Mononuclear cell (primary cell): ENCODE data around the gene LENG1. TPM values are rescaled to one million over a fixed set of nuclear protein-coding genes. Genes with fewer than 3 reads are reported as not detected.
"Not testable (repeated sequence)": the region's sequence is repeated elsewhere in the genome, so short reads cannot be mapped to it uniquely, and the experiment has no call there.

ENCODE experiments used
- H3K27me3 ChIP-seq: 2 replicates; pipeline ENCODE4 v1.6.0; 2011; ENCODE audit warnings: low read length, control low read depth; ENCODE audit not compliant: insufficient read depth
- H3K4me1 ChIP-seq: 2 replicates; pipeline ENCODE4 v1.5.1; 2011; ENCODE audit warnings: mild to moderate bottlenecking, low read length, control low read depth; ENCODE audit not compliant: insufficient read depth
- H3K4me3 ChIP-seq: 2 replicates; pipeline ENCODE4 v1.5.1; 2011; ENCODE audit warnings: mild to moderate bottlenecking, low read length, moderate library complexity
- H3K9me3 ChIP-seq: 2 replicates; pipeline ENCODE4 v1.5.1; 2011; ENCODE audit warnings: low read depth, mild to moderate bottlenecking, control low read depth, low read length
- total RNA-seq: library from RNA; depleted of rRNA; stranded (reverse); fragments of >200 nt; gene quantifications from one replicate; pipeline ENCODE4 v1.2.3, GENCODE V29; 2012

Gene LENG1
- total RNA-seq, 1 donor, result 11.9 TPM

GRCh38 chr19:54194463-54194862 lies 34.9 kb upstream of the LENG1 start:
- H3K27me3 ChIP-seq, H3K4me3 ChIP-seq, H3K9me3 ChIP-seq: not testable (repeated sequence)
- H3K4me1 ChIP-seq, result peaks cover 18% of the 10 kb centered on the region

DNA sequence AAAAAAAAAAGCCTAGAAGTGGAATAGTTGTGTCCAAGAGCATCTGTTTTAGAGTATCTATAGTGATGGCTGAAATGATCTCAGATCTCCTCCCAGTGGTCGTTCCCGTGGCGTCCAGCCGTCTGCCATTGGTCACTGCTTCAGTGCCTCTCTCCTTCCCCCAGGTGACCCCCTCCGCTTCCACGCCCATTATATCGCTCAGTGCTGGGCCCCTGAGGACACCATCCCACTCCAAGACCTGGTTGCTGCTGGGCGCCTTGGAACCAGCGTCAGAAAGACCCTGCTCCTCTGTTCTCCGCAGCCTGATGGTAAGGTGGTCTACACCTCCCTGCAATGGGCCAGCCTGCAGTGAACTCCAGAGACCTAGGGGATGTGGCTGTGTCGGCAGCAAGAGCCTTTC lies 33.5 kb upstream of the LENG1 start:
- H3K4me1 ChIP-seq, result peaks cover 25% of the 10 kb centered on the region
- H3K4me3 ChIP-seq, result no peak overlapping the region
- no peaks in the 10 kb centered on the region for H3K9me3 ChIP-seq

GRCh38 chr19:54191811-54192453 lies 32.4 kb upstream of the LENG1 start:
- H3K9me3 ChIP-seq, result no peaks in the 10 kb centered on the region
- H3K4me1 ChIP-seq, result peaks cover 35% of the 10 kb centered on the region
- no peaks in the 10 kb centered on the region for H3K27me3 ChIP-seq
- H3K4me3 ChIP-seq, result peak overlapping the region; percentile 78

More for the DNA sequence above, 33.5 kb upstream of the LENG1 start:
- H3K27me3 ChIP-seq, result no peaks in the 10 kb centered on the region

- H3K4me1 ChIP-seq, result peaks cover 37% of the 10 kb centered on the region
- no peaks in the 10 kb centered on the region for H3K27me3 ChIP-seq
- peak within 1 kb of the TSS; percentile 78 for H3K4me3 ChIP-seq
- H3K9me3 ChIP-seq, result no peaks in the 10 kb centered on the region
These were observed 31.7 kb upstream of the LENG1 start, which contains the start of gene TSEN34 for GRCh38 chr19:54191011-54191810. Gene TSEN34 (plus strand): TSS chr19:54191308. CDS start chr19:54191365, 57 bp downstream.

DNA sequence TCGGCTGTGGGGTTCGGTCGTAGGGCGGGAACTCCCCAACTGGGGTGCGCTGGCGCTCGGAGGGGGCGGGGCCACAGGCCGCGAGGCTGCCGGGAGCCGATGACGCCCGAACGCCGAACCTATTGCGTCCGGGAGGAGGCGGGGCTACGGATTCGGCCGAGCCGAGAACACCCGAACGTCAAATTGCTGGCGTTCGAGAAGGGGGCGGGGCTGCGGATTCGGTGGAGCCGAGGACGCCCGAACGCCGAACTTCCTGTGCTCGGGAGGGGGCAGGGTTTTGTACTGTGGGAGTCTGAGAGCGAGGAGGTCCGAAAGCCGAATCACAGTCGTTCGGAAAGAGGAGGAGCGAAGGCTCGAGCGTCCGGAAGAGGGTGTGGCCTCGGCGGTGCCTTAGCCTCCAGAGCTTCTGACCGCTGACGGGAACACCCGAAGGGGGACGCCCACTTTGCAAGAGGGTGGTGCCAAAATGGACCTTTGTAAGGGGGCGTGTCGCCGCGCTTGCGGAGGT lies 31.0 kb upstream of the LENG1 start:
- Histone ChIP-seq H3K9me3 (no peaks in the 10 kb centered on the region), H3K27me3 (no peaks in the 10 kb centered on the region), H3K4me1 (peaks cover 37% of the 10 kb centered on the region), H3K4me3 (peak overlapping the region; percentile 78)

DNA sequence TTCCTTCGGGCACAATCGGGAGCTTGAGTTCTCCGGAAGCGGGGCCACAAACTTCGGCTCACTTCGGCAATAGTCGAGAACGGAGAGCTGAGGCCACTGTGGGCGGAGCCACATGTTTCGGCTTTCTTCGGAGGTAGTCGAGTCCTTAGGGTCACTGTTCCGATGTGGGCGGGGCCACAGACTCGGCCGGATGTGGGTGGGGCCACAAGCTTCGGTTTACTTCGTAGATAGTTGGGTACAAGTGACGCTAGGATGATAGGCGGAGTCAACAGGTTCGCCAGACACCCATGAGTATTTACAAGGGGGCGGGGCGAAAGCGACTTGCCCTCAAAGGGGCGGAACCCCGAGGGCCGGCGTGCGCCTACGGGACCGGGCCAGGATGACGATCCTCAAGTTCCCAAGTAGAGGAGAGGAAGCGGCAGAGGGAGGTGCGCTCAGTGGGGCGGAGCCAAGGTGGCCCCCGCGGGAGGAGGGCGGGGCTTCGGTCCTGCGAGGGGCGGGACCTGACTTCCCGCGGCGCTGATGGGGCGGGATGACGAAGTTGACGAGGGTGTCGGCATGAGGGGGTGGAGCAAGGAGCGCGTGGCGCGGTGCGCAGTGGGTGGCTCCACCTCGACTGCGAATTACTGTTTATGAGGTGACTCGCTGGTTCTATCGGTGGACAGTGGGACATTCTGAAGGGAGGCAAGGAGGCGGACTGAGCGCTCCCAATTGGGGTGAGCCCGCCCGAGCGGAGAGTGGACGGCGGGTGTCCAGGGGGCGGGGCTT lies 30.4 kb upstream of the LENG1 start:
- Histone ChIP-seq H3K27me3 (no peaks in the 10 kb centered on the region), H3K4me3 (peak overlapping the region; percentile 78), H3K9me3 (no peaks in the 10 kb centered on the region), H3K4me1 (peaks cover 37% of the 10 kb centered on the region)

GRCh38 chr19:54189145-54189734 lies 29.7 kb upstream of the LENG1 start, which contains the start of gene MBOAT7:
Gene MBOAT7 (minus strand): TSS chr19:54189580. CDS start chr19:54188508, 1,072 bp downstream.
- Histone ChIP-seq H3K4me3 (peak within 1 kb of the TSS; percentile 78), H3K27me3 (no peaks in the 10 kb centered on the region), H3K9me3 (no peaks in the 10 kb centered on the region), H3K4me1 (peaks cover 37% of the 10 kb centered on the region)

GRCh38 chr19:54188215-54188871 lies 28.8 kb upstream of the LENG1 start:
- Histone ChIP-seq H3K4me1 (peaks cover 37% of the 10 kb centered on the region), H3K27me3 (no peaks in the 10 kb centered on the region), H3K9me3 (no peaks in the 10 kb centered on the region), H3K4me3 (peak overlapping the region; percentile 78)

DNA sequence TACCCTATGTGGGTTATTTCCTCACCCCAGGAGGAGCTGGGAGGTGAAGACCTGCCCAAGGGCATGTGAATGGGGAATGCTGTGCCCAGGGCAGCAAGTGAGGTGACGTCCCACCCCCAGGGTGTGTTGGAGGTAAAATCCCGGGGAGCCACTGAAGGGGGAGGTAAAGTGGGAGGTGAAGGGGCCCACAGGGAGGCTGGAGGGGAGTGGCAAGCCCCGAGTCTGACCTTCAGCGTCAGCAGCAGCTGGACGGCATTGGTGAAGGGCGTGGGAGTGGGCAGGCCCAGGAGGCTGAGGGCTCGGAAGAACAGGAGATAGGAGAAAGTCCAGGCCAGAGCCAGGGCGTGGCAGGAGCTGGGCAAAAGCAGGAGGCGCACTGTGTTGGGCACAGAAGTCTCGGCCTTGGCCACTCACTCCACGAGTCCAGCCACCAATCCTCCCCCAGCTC lies 27.4 kb upstream of the LENG1 start:
- H3K4me1 ChIP-seq, result peaks cover 26% of the 10 kb centered on the region
- H3K27me3 ChIP-seq, result no peaks in the 10 kb centered on the region
- H3K9me3 ChIP-seq, result no peaks in the 10 kb centered on the region
- no peak overlapping the region for H3K4me3 ChIP-seq

DNA sequence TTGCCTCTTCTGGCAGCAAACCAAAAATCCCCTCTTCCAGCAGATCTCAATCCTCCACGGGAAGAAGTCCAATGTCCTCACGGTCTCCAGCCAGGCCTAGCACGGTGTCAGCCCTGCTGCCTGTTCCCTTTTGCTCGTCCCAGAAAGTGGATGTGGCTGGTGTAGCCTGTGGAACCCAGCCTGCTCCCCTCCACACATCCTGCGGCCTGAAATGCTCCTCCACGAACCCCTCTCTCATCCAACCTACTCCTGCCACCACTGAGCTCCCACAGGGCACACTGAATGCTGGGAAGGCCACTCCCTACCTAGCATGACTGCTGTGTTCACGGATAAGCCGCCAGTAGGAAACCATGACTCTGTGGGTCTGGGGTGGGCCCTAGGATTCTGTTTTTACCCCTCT lies 26.8 kb upstream of the LENG1 start:
- H3K4me3 ChIP-seq, result no peak overlapping the region

DNA sequence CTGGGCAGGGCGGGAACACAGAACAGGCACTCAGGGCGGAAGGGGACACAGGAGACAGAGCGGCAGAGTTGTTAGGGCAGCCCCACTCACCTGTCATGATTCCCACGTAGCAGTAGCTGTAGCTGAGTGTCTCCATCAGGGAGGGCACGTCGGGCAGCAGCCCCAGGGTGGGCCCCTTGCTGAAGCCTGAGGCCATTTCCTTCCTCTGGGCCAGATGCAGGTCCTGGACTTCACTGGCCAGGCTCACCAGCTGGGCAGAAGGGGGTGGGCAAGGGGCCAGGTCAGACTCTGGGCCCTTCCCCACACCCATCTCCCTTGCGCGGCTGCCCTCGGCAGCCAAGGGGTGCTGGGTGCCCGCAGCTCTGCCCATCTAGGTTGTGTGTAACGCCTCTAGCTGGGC lies 23.9 kb upstream of the LENG1 start:
- H3K4me3 ChIP-seq, result no peak overlapping the region
- H3K9me3 ChIP-seq, result no peaks in the 10 kb centered on the region

More for the DNA sequence above, 26.8 kb upstream of the LENG1 start:
- peaks cover 21% of the 10 kb centered on the region for H3K4me1 ChIP-seq
- H3K27me3 ChIP-seq, result no peaks in the 10 kb centered on the region
- H3K9me3 ChIP-seq, result no peaks in the 10 kb centered on the region

GRCh38 chr19:54181894-54182293 lies 22.4 kb upstream of the LENG1 start:
- H3K4me1 ChIP-seq, H3K4me3 ChIP-seq, H3K9me3 ChIP-seq, H3K27me3 ChIP-seq: not testable (repeated sequence)

More for the DNA sequence above, 23.9 kb upstream of the LENG1 start:
- H3K27me3 ChIP-seq, result no peaks in the 10 kb centered on the region
- peaks cover 16% of the 10 kb centered on the region for H3K4me1 ChIP-seq

DNA sequence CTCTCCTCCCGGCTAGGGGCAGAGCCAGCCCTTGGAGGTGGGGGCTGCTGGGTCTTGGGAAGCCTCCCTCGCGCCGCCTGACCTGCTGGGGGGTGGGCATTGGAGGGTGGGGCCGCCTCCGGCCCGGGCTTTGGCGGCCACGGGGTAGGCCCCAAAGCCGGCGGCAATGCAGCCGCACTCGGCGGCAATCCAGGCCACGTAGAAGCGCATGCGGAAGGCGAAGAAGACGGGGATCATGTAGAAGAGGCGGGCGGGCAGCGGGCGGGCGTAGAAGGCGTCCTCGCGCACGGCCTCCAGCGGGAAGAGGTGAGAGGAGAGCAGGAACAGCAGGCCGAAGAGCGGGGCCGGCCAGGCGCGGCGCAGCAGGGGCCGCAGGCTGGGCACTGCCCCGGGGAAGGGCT lies 21.2 kb upstream of the LENG1 start:
- H3K4me1 ChIP-seq, result no peaks in the 10 kb centered on the region
- H3K4me3 ChIP-seq, result no peak overlapping the region
- H3K9me3 ChIP-seq, result no peaks in the 10 kb centered on the region
- no peaks in the 10 kb centered on the region for H3K27me3 ChIP-seq

- H3K4me1 ChIP-seq, result no peaks in the 10 kb centered on the region
- no peak overlapping the region for H3K4me3 ChIP-seq
- no peaks in the 10 kb centered on the region for H3K27me3 ChIP-seq
- H3K9me3 ChIP-seq, result no peaks in the 10 kb centered on the region
These were observed 20.5 kb upstream of the LENG1 start for GRCh38 chr19:54179921-54180461.
